Activated CD8-positive, alpha-beta memory T cell treated with anti-CD3 and anti-CD28 coated beads, Interleukin-2, amount 50 U/mL, for 24 hours (primary cell): Measurements from ENCODE around the gene SEPTIN6.

ENCODE experiments used
- DNase-seq: peaks from one replicate; pipeline ENCODE4 v3.0.0-alpha.2; 2020; ENCODE audit errors: extremely low read depth

SEPTIN6 gene

GRCh38 chrX:119693040-119693995, at the start of gene SEPTIN6:
TSS of gene SEPTIN6 (minus strand) at chrX:119693168. CDS start at chrX:119693105, 63 bp downstream.
- peak; percentile 41 for DNase-seq

- DNase-seq: no peak
Observed at GRCh38 chrX:119738742-119739141, 45.8 kb upstream of the SEPTIN6 start.

- no peak for DNase-seq
Observed at GRCh38 chrX:119736206-119736764, 43.3 kb upstream of the SEPTIN6 start.

- DNase-seq: no peak
Observed at GRCh38 chrX:119735467-119735866, 42.5 kb upstream of the SEPTIN6 start.

GRCh38 chrX:119734897-119735339, 42.0 kb upstream of the SEPTIN6 start:
- DNase-seq: no peak

GRCh38 chrX:119729408-119730201, 36.6 kb upstream of the SEPTIN6 start:
- peak; percentile 26 for DNase-seq

- DNase-seq: no peak
Observed at GRCh38 chrX:119728487-119728886, 35.5 kb upstream of the SEPTIN6 start.

GRCh38 chrX:119726900-119727555, 34.1 kb upstream of the SEPTIN6 start:
- DNase-seq: no peak

- DNase-seq: no peak
Observed at GRCh38 chrX:119721926-119722325, 29.0 kb upstream of the SEPTIN6 start.

- DNase-seq: no peak
Observed at GRCh38 chrX:119721487-119721886, 28.5 kb upstream of the SEPTIN6 start.

- no peak for DNase-seq
Observed at GRCh38 chrX:119709630-119710029, 16.7 kb upstream of the SEPTIN6 start.

- no peak for DNase-seq
Observed at GRCh38 chrX:119708936-119709335, 16.0 kb upstream of the SEPTIN6 start.

- no peak for DNase-seq
Observed at GRCh38 chrX:119706616-119707015, 13.6 kb upstream of the SEPTIN6 start.

GRCh38 chrX:119698845-119699244, 5.9 kb upstream of the SEPTIN6 start:
- no peak for DNase-seq

- DNase-seq: no peak
Observed at GRCh38 chrX:119696251-119696890, 3.4 kb upstream of the SEPTIN6 start.

- no peak for DNase-seq
Observed at GRCh38 chrX:119695535-119696050, 2.6 kb upstream of the SEPTIN6 start.

- no peak for DNase-seq
Observed at GRCh38 chrX:119694601-119695534, 1.9 kb upstream of the SEPTIN6 start.

GRCh38 chrX:119693996-119694451, 1.1 kb upstream of the SEPTIN6 start:
- no peak for DNase-seq

GRCh38 chrX:119692191-119693039, 553 bp downstream of the SEPTIN6 start:
- DNase-seq: no peak
